Ishikawa (cell line): ENCODE measurements around the gene KIRREL3.

Experiments used
- CEBPB ChIP-seq: IDR thresholded peaks from 2 replicates; pipeline ENCODE4 v1.6.1; 2012
- CREB1 ChIP-seq: IDR thresholded peaks from 2 replicates; pipeline ENCODE4 v1.6.1; 2012; ENCODE audit warnings: low read depth
- EGR1 ChIP-seq: IDR thresholded peaks from 2 replicates; pipeline ENCODE4 v1.6.1; 2012
- EP300 ChIP-seq: IDR thresholded peaks from 2 replicates; pipeline ENCODE4 v1.6.1; 2012; ENCODE audit warnings: borderline replicate concordance
- FOXM1 ChIP-seq: IDR thresholded peaks from 2 replicates; pipeline ENCODE4 v1.6.1; 2012; ENCODE audit warnings: low read depth, borderline replicate concordance
- MAX ChIP-seq: IDR thresholded peaks from 2 replicates; pipeline ENCODE4 v1.6.1; 2012
- NFIC ChIP-seq: IDR thresholded peaks from 2 replicates; pipeline ENCODE4 v1.6.1; 2012
- RAD21 ChIP-seq: IDR thresholded peaks from 2 replicates; pipeline ENCODE4 v1.6.1; 2012; ENCODE audit warnings: low read depth
- REST ChIP-seq: IDR thresholded peaks from 2 replicates; pipeline ENCODE4 v1.6.1; 2012; ENCODE audit warnings: low read depth, mild to moderate bottlenecking
- TAF1 ChIP-seq: IDR thresholded peaks from 2 replicates; pipeline ENCODE4 v1.6.1; 2012; ENCODE audit warnings: low read depth, mild to moderate bottlenecking
- TCF12 ChIP-seq: IDR thresholded peaks from 2 replicates; pipeline ENCODE4 v1.6.1; 2012; ENCODE audit warnings: low read depth
- TEAD4 ChIP-seq: IDR thresholded peaks from 2 replicates; pipeline ENCODE4 v1.6.1; 2012
- USF1 ChIP-seq: IDR thresholded peaks from 2 replicates; pipeline ENCODE4 v1.6.1; 2012
- YY1 ChIP-seq: IDR thresholded peaks from 2 replicates; pipeline ENCODE4 v1.6.1; 2012; ENCODE audit warnings: low read depth
- ZBTB7A ChIP-seq: IDR thresholded peaks from 2 replicates; pipeline ENCODE4 v1.6.1; 2012; ENCODE audit warnings: low read depth

KIRREL3 gene

GRCh38 chr11:127002669-127003259, 2.2 kb upstream of the KIRREL3 start:
- TF ChIP-seq FOXM1 (no peak), TCF12 (no peak), RAD21 (no peak), CEBPB (no peak), REST (no peak), TEAD4 (no peak), NFIC (no peak), EGR1 (no peak)

- TF ChIP-seq EP300 (no peak), NFIC (no peak)
Observed at GRCh38 chr11:127000981-127001380, 411 bp upstream of the KIRREL3 start.

GRCh38 chr11:126999366-126999765, 1.2 kb downstream of the KIRREL3 start:
- TF ChIP-seq CREB1 (no peak), CEBPB (no peak), FOXM1 (no peak), MAX (no peak), RAD21 (no peak), TEAD4 (no peak), YY1 (no peak), TCF12 (no peak), TAF1 (no peak), USF1 (no peak), EGR1 (no peak)

- no peak for TF ChIP-seq TAF1
- no peak for TF ChIP-seq NFIC
- TF ChIP-seq CEBPB: no peak
- no peak for TF ChIP-seq EGR1
- no peak for TF ChIP-seq TEAD4
- TF ChIP-seq TCF12: no peak
- TF ChIP-seq USF1: no peak
- TF ChIP-seq YY1: no peak
- no peak for TF ChIP-seq REST
- TF ChIP-seq FOXM1: no peak
- TF ChIP-seq ZBTB7A: no peak
- no peak for TF ChIP-seq MAX
- no peak for TF ChIP-seq CREB1
- TF ChIP-seq EP300: no peak
- TF ChIP-seq RAD21: no peak
Observed at GRCh38 chr11:126997641-126998040, 2.9 kb downstream of the KIRREL3 start.

- TF ChIP-seq FOXM1 (no peak), EP300 (no peak), CEBPB (no peak), MAX (no peak)
Observed at GRCh38 chr11:126997196-126997595, 3.4 kb downstream of the KIRREL3 start.

- TF ChIP-seq YY1 (no peak), TAF1 (no peak), CEBPB (no peak), RAD21 (no peak)
Observed at GRCh38 chr11:126996036-126996804, 4.3 kb downstream of the KIRREL3 start.
